ENCODE results near the gene C15orf62.

The C15orf62 gene

DNA sequence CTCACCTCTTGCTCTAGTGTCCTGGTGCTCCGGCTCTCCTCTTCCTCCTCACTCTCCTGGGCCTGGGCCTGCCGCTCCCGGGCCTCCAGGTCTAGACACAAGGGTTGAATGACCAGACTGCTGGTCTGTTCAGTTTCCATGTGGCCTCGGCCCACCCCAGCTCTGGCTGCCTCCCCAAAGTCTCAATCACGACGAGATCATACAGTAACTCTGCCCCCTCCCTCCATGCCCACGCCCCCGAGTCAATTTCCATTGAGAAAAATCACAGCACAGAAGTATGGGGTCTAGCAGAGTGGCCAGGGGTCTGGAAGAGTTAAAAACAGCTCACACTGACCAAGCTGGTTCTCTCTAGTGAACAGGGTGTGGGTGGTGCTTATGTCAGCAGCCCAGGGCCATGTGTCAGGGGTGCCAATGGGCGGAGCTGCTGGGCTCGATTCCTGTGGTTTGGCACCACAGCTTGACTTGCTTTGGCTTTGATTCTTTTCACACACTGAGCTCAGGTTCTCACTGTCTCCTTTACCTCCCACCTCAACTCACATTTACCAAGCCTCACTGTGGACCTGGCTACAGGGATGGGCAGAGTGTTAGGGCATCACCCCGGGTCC, 6.9 kb downstream of the C15orf62 start:
- DNase-seq, result no peak

DNA sequence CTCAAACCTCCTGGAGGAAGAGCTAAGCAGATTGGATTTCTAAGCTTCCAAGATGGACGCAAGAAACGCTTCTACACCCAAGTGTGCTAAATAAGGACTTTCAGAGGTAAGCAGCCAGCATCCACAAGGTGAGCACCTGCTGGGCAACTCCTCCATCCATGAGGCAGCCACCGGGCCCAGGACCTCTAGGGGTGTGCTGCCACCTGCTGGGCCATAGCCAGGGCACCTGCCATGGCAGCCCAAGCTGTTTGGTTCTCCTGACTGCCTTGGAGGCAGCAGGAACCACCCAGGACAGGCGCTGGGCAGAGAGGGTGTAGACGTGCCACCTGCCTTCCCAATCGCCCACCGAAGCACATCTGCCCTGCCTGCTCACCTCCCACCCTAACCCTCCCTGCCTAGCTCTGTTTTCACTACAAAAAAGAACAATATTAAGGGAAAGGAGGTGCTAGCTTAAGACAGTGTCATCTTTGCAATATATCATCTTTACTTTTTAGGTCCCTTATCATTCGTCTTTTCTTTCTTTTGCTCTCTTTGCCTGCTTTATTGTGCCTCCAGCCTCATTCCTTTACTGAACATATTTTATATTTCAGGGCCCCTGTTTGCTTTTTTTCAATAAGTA, 12.9 kb downstream of the C15orf62 start:
- peak; percentile 48 for DNase-seq

DNA sequence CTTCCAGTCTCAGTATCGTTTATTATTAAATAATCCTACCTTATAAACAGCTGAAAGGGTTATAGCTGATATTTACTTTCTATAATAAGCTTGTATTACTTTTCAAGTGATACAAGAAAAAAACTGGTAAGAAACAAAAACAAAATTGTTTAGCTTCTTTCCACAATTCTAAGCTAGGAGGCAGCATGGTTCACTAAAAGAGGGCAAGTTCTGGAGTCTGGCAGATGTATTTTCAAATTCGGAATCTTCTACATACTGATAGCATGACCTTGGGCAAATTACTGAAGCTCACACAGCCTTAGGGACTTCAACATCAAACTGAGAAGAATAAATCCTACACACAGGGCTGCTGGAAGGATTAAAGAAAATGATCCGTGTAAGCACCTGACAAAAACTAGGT, 15.4 kb downstream of the C15orf62 start:
- DNase-seq, result no peak

DNA sequence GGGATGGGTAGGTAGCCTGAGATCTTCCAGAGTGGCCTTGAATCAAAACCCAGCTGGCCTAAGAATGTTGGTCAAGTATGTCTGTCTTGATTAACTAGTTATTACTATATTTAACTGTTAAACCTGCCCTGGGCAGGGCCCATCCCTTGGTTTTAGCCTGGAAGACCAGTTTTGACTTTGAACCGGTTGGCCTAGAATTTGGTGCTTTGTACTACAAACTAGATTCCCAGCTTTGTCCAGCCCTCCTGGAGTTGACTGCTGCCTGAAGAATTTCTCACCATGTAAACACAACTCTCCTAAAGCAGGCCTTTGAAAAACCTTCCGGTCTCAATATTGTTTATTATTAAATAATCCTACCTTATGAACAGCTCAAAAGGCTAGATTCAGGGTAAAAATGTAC, 16.0 kb downstream of the C15orf62 start:
- DNase-seq, result no peak

DNA sequence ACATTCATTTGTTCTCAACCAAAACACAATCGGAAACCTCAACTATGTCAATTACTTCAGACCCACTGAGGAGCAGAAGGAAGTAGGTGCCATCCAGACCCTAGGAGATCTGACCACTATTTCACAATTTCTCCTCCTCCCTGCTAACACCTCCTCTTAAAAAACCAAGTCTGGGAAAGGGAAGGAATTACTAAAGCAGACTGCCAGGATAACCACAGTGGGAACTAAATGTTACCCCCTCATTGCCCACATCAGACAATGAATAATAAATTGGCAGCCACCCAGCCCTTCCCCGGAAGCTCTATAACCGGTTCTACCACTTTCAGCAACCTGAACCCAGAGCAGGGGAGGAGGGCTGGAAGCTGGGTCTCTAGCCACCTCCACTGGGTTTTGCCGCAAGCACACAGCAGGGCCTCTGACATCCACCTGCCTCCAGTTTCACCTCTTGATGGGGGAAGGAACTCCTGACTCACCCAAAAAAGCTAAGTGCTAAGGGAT, 17.6 kb downstream of the C15orf62 start:
- peak; percentile 40 for DNase-seq

DNA sequence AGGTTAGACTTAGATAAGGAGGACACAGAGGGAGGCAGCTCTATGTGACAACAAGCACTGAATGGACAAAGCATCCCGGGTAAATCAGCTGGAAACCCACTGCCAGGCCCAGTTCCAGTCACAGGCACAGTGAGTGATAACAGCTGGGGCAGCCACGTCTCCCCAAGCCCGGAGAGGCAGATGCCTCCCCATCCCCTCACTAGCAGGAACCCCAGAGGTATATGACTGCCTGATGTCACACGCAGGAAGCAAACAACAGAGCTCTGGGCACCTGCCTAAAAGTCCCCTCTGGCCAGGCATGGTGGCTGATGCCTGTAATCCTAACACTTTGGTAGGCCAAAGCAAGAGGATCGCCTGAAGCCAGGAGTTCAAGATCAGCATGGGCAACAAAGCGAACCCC, 18.2 kb downstream of the C15orf62 start:
- DNase-seq, result no peak

DNA sequence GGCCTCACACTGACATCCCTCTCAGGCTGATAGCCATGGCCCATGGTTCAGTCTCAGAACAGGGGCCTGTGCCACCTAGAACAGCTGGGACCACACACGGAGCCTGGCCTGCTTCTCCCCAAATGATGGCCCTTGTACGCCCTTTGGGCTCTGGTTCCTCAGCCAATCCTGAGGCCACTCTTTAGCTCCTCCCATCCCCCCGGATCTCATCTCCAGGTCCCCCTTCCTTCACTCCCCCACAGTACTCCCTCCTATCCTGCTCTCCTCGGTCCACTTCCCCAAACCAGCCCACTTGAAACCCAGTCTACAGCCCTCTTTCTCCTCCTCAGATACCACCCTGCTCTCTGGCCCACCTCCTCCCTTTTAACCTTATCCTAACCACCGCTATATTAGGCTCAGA, 19.3 kb downstream of the C15orf62 start:
- no peak for DNase-seq

DNA sequence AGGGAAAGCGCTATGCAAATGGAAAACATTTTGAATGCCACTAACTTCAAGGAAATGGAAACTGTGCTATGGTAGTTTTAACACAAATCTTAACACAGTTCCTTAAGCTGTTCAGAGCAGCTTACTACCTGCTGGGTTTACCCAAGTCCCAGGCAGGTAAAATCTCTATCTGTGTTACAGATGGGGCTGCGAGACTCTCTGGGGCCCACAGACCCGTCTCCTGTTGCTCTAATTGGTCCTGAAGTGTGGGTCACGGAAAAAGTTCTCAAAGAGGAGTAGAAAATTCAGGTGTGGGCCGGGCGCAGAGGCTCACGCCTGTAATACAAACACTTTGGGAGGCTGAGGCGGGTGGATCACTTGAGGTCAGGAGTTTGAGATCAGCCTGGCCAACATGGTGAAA, 20.2 kb downstream of the C15orf62 start:
- DNase-seq, result no peak

DNA sequence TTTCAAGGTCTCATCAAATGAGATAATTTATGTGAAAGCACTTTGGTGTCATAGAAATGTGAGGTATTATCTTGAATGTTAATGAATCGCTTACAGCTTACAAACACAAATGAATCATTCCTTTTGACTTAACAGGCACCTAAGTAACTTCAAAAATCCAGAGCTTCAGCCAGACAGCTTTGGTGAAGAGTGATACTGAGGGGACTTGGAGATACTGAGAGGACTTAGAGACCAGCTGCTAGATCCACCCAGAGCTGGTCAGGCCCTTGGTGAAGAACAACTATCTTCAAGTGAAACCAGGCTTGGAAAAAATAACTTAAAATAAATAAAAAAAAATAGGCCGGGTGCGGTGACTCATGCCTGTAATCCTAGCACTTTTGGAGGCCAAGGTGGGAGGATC, 20.9 kb downstream of the C15orf62 start:
- DNase-seq, result no peak

DNA sequence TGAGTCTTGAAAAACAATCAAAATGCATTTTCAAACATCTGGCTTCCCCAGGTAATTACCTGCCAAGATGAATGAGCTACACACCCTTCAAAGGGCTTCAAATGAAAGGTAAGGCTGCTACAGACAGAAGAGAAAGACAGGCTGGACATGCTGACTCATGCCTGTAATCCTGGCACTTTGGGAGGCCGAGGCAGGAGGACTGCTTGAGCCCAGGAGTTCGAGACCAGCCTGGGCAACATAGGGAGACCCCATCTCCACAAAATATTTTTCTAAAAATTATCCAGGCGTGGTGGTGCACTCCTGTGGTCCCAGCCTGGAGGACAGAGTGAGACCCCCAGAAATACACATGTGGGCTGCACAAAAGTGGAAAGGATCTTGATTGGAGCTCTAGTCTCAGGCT, 22.6 kb downstream of the C15orf62 start:
- no peak for DNase-seq

DNA sequence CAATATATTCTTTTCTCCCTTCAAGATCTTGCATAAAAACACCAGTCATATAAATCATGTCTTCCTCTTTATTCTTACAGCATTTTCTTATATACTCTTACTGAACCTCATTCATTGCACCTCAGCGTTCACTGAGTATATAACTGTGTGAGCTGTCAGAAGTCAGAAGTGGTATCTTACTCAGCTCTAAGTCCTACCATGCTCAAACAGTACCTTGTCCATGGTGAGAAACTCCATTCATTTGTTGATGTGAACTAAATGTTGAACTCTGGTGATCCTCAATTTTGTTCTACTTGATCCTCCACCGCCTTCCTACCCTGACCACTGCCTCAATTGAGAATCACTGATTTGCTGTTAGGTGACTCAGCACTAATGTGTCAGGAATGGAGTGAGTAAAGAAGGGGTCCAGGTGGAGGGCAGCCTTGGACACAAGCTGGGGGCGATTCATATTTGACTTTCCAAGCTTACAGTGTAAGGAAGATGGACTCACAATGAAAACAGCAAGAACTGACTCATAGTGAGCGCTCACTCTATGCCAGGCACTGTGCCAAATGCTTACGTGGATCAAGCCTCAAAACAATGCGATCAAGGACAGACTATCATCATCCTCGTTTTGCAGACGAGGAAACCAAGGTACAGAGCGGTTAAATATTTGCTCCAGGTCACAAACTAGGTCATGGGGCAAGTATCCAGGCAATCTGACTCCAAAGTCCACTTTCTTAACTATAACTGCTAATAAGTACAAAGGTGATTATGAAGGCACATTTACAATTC, 23.6 kb downstream of the C15orf62 start:
- DNase-seq, result no peak

DNA sequence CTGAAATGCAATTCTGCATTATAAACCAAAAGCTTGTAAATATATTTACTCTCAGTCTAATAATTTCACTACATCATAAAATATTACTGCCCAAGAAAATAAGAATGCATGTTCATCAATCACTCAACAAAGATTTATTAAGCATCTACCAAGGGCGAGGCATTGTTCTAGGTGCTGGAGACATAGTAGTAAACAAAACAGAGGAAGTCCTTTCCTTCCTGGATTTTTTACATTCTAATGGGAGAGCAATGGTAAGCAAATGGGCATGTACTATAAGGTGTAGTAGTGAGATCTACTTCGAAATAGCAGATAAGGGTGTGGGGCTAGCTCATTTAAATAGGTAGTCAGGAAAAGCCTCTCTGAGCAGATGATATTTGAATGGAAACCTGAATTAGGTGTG, 26.3 kb downstream of the C15orf62 start:
- no peak for DNase-seq

DNA sequence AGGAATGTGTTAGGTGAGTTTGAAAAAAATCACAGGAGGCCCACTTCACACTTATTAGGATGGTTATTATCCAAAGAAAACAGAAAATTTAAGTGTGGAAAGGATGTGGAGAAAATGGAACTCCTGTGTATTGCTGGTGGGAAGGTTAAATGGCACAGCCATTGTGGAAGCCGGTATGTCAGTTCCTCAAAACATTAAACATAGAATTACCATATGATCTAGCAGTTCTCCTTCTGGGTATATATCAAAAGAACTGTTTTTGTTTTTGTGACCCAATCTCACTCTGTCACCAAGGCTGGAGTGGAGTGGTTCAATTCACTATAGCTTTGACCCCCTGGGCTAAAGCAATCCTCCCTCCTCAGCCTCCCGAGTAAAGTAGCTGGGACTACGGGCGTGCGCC, 26.7 kb downstream of the C15orf62 start:
- no peak for DNase-seq

DNA sequence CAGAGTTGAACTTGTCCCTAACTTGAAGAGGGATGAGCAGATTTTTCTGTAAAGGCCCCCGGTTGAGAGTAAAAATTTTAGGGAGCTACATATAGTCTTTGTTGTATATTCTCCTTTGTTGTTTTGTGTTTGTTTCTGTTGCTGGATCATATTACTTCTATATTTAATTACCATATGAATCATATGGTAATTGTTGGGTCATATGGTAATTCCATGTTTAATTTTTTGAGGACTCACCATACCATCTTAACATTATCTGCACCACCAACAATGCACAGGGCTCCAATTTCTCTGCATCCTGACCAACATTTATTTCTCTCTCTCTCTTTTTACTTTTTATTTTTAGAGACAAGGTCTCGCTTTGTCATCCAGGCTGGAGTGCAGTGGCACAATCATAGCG, 29.7 kb downstream of the C15orf62 start:
- DNase-seq, result no peak

DNA sequence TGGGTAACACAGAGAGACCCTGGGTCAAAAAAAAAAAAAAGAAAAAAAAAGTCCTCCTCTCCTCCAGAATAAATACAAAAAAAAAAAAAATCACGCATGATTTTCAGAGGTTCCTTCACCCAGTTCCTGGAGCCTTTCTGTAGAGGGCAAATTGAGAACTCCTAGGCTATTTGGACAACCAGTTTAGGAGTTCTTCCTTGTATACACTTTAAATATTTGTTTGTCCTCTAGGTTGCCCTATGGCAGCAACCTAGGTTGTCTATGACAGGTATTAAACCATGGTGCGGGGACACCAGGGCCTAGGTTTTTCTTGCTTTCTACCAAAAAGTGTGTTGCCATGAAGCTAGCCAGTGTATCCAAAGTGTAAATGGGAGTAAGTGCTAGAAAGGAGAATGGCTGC, 33.3 kb downstream of the C15orf62 start:
- DNase-seq, result no peak

DNA sequence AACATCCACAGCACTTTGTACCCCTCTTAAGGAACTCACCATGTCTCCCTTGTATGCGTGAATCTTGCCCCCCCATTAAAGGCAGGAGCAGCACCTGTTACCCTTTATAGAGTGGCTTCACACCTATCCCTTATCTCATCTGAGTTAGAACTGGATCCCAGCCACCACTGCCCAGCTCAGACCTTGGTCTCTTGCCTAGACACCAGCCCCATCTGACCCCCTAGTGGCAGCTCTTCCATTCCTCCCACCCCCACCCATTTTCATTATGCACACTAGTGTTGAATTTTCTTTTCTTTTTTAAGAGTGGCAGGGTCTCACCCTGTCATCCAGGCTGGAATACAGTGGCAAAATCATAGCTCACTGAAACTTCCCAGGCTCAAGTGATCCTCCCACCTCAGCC, 33.9 kb downstream of the C15orf62 start:
- DNase-seq, result no peak

DNA sequence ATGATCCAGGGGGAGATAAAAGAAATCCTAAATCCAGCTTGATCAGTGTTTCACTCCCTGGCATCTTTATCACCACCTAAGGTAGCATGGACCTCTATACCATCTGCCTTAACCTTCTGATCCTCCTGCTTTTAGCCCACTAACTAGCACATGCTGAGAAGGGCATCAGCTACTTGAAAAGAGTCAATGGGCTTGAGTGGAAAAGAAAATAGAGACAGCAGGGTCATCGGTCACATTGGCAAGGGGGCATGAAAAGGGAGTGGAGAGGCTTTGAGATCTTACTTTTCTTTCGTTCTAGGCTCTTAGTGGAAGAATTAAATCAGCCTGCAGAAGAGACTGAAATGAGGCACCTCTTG, 36.9 kb downstream of the C15orf62 start:
- no peak for DNase-seq

DNA sequence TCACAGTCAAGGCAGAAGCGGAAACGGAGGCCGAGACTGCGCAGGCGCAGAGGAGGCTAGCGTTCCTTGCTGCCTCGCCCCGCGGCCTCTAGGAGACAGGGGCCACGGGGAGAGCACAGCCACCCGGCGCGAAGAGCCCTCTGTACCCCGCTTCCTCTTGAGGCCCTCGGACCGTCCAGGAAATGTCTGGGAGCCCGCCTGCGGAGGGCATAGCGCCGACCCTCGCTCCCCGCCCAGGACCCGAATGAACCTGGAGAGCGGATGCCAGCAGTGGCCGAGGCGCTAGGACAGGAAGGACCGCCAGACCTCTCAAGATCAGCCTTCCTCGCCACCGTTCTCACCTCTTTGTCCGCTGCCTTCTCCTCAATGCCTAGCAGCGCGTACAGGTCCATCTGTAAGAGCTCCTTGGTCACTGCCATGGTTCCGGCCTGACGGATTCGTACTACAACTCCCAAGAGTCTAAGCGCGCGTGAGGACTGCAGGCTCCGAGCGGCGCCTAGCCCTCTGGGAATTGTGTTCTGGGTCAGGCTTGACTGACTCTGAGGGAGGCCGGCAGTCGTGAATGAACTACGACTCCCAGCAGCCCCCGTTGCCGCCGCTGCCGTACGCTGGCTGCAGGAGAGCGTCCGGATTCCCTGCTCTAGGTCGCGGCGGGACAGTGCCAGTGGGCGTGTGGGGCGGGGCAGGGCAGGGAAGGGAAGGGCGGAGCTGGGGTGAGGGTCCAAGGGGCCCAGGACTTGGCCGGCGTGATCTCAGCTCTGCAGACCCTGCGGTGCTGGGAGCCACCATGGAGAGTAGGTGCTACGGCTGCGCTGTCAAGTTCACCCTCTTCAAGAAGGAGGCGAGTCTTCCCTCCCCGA, 37.5 kb downstream of the C15orf62 start, which contains the start of the genes DNAJC17 and ZFYVE19:
Gene DNAJC17, minus strand, starts transcription at position 446 of the 860 bp plus-strand sequence. Its CDS starts 27 bp downstream, at position 419.
Gene ZFYVE19, plus strand, starts transcription at position 62 of the 860 bp plus-strand sequence. Its CDS starts 501 bp downstream, at position 563.
- DNase-seq, result peak; percentile 94

DNA sequence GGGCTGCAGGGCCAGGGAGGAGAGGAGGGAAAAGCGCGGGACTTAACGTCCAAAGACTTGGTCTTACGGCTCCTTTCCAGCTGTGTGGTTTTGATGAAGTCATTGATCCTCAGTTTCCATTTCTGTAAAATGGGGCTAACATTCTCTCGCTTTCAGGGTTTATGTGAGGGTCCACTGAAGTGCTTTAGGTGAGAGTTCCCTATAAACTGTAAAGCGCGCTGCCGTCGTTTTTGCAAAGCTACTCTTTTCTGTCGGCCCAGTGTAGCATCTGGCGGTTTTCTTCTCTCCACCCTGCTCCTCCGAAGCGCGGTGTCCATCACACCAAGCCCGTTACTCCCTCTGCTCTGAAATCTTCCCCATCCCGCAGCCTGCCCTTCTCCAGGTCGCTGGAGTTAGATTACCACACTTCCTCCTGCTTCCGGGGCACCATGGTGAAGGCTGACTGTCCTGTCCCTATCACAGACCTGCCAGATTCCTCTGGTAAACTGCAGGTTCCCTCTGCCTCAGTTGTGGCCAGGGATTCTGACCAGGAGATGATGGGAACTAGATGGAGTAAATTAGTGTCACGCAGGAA, 38.2 kb downstream of the C15orf62 start:
- DNase-seq, result no peak

DNA sequence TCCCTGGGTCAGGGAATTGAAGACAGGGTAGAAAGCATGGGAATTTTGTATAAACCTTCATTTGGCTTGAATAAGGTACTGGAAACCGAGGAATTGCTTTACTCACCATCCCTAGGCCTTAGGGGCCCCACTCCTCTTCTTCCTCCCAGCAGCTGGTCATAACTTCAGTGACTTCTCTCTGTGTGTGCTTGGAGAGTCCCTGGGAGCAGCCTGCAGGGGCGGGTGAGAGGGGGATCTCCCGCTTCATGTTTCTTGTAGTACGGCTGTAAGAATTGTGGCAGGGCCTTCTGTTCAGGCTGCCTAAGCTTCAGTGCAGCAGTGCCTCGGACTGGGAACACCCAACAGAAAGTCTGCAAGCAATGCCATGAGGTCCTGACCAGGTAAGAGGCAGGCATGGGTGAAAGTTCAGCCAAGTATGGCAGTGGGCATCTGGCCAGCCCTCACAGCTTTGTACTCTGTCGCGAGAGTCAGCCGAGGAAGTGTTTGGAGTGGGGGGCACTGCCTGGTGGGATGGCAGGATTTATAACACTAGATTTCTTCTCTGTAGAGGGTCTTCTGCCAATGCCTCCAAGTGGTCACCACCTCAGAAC, 39.2 kb downstream of the C15orf62 start:
- no peak for DNase-seq

DNA sequence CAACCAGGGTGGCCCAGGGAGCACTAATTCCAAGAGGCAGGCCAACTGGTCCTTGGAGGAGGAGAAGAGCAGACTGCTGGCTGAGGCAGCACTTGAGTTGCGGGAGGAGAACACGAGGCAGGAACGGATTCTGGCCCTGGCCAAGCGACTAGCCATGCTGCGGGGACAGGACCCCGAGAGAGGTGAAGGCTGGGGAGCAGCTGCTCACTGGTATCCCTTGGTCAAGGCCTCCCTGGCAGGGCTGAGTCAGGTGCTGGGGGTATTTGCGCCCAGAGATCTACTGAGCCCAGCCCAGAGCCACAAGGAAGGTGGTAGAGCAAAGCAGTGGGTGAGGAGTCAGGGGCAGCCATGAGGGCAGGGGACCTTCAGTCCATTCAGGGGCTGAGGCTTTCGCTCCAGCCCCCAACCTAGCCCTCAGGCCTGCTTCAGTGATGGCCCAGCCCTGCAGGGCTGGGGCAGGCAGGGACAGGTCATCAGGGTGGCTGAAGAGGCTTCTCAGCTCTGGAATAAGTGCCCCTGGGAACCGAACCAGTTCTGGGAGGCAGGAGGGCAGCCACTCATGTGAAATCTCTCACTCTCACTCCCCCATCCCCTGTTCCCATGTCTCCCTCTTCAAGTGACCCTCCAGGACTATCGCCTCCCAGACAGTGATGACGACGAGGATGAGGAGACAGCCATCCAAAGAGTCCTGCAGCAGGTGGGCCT, 43.1 kb downstream of the C15orf62 start:
- no peak for DNase-seq

Measured in right kidney (tissue), 1 donor.